Mucosa of descending colon (tissue), 3 donors: ENCODE results near the gene F12. TPM values are rescaled to one million over a fixed set of nuclear protein-coding genes. Genes with fewer than 3 reads are reported as not detected.

Experiments used
- ATAC-seq: fragments of 200-7000 bp; cut with Tn5 transposase; one replicate; pipeline ENCODE4 v1.9.1; 2020; ENCODE audit warnings: mild to moderate bottlenecking, moderate library complexity
- DNase-seq, 3 donors: peaks; one replicate each; pipeline ENCODE4 v3.0.0-alpha.2; 2020
- H3K36me3 ChIP-seq: fragments of 200-600 bp; one replicate; pipeline ENCODE4 v1.8.0; 2021; ENCODE audit warnings: low read depth, mild to moderate bottlenecking
- H3K4me1 ChIP-seq: fragments of 200-600 bp; one replicate; pipeline ENCODE4 v1.8.0; 2021; ENCODE audit warnings: low read depth, mild to moderate bottlenecking
- H3K4me3 ChIP-seq: fragments of 200-600 bp; one replicate; pipeline ENCODE4 v1.8.0; 2021; ENCODE audit warnings: mild to moderate bottlenecking
- H3K9me3 ChIP-seq: fragments of 200-600 bp; one replicate; pipeline ENCODE4 v1.8.0; 2021; ENCODE audit warnings: mild to moderate bottlenecking
- CTCF ChIP-seq: fragments of 200-600 bp; IDR thresholded peaks from one replicate; pipeline ENCODE4 v1.8.0; 2022; ENCODE audit warnings: antibody characterized with exemption, mild to moderate bottlenecking
- intact Hi-C, 2 donors: fragments of 100-400 bp; cut with DNase I in 1 of 2; cut with micrococcal nuclease in 1 of 2; formaldehyde crosslinking; loops; one replicate each; pipeline versions ENCODE4 v1.11.0 to v1.11.1; 2022; cut with DNase I, micrococcal nuclease
- total RNA-seq, 3 donors: library from RNA; stranded (reverse); fragmentation: NEBNext Ultra II Directional in 2 of 3; extraction: Animal tissue kit (Norgen Biotek cat#: 25700) in 2 of 3; gene quantifications; one replicate each; pipeline versions ENCODE4 v1.2.1 to v1.2.4, GENCODE V29; 2021 to 2023
- donor health status: DM: no; HTN: no; CAD: no; lungs with moderate emphysema.
- donor health status: DM: no; HTN: no; CAD: no.
- donor health status: DM: no; HTN: yes; CAD: no.

F12 gene
- total RNA-seq, 3 donors from 2014 or later, result 3.0 to 9.2 (median 7.0) TPM

GRCh38 chr5:177355868-177356168, 53.5 kb downstream of the F12 start:
- Histone ChIP-seq H3K9me3 (no peaks in the 10 kb centered on the region), H3K4me3 (no peak overlapping the region), H3K36me3 (peaks cover 5% of the 10 kb centered on the region), H3K4me1 (peaks cover 24% of the 10 kb centered on the region)
- TF ChIP-seq CTCF, result no peak
- ATAC-seq, result no peak
- intact Hi-C loops, result no loop called here
- DNase-seq, result no peak

GRCh38 chr5:177355162-177355867, 54.0 kb downstream of the F12 start:
- intact Hi-C loops, result no loop called here
- TF ChIP-seq CTCF, result no peak

GRCh38 chr5:177354711-177355110, 54.7 kb downstream of the F12 start:
- ATAC-seq (no peak), DNase-seq (no peak)
- Histone ChIP-seq H3K4me1 (peaks cover 35% of the 10 kb centered on the region), H3K36me3 (peaks cover 5% of the 10 kb centered on the region), H3K9me3 (no peaks in the 10 kb centered on the region), H3K4me3 (no peak overlapping the region)
- TF ChIP-seq CTCF, result no peak
- intact Hi-C loops, result no loop called here

More at GRCh38 chr5:177355162-177355867, 54.0 kb downstream of the F12 start:
- Histone ChIP-seq H3K4me1 (peaks cover 29% of the 10 kb centered on the region), H3K36me3 (peaks cover 5% of the 10 kb centered on the region), H3K9me3 (no peaks in the 10 kb centered on the region), H3K4me3 (no peak overlapping the region)
- no peak for ATAC-seq
- DNase-seq, result peak in 1 of 3 donors; percentile 14

GRCh38 chr5:177354256-177354655, 55.1 kb downstream of the F12 start:
- no peak for TF ChIP-seq CTCF
- Histone ChIP-seq H3K36me3 (peaks cover 5% of the 10 kb centered on the region), H3K9me3 (no peaks in the 10 kb centered on the region), H3K4me3 (no peak overlapping the region), H3K4me1 (peaks cover 40% of the 10 kb centered on the region)
- intact Hi-C loops, result no loop called here
- DNase-seq (no peak), ATAC-seq (no peak)

- no peaks in the 10 kb centered on the region for H3K9me3 ChIP-seq
- no peak for TF ChIP-seq CTCF
- no peak overlapping the region for H3K4me3 ChIP-seq
- ATAC-seq (no peak), DNase-seq (no peak)
- H3K36me3 ChIP-seq, result peaks cover 5% of the 10 kb centered on the region
- H3K4me1 ChIP-seq, result peaks cover 37% of the 10 kb centered on the region
- intact Hi-C loops, result no loop called here
Measured at GRCh38 chr5:177353093-177353492, 56.3 kb downstream of the F12 start.

Other genes with a start within 250 kb of the F12 start
- 10 to 100 TPM; 23.4 to 33.1 (median 29.5) TPM for gene RAB24, start 105.8 kb downstream of the F12 start, total RNA-seq
- 100 to 1,000 TPM; 149 to 277 (median 171) TPM for gene PRELID1, start 105.8 kb downstream of the F12 start, total RNA-seq
- gene MXD3, start 97.7 kb downstream of the F12 start, total RNA-seq, result 10 to 100 TPM; 10.3 to 19.4 (median 10.9) TPM
- gene LMAN2, start 57.9 kb downstream of the F12 start, total RNA-seq, result 100 to 1,000 TPM in 2 of 3 donors, 10 to 100 TPM in 1; 91.9 to 150 (median 139) TPM
- 10 to 100 TPM; 11.1 to 15.2 (median 11.7) TPM for gene RGS14, start 51.6 kb downstream of the F12 start, total RNA-seq
- gene SLC34A1, start 25.1 kb downstream of the F12 start, total RNA-seq, result not detected
- not detected for gene PFN3, start 8.9 kb downstream of the F12 start, total RNA-seq
- 10 to 100 TPM; 38.4 to 48.1 (median 46.7) TPM for gene GRK6, start 17.1 kb upstream of the F12 start, total RNA-seq
- 1 to 10 TPM; 1.1 to 1.2 (median 1.2) TPM for gene PRR7, start 37.2 kb upstream of the F12 start, total RNA-seq
- 10 to 100 TPM; 12.1 to 61.8 (median 17.2) TPM for gene DBN1, start 64.1 kb upstream of the F12 start, total RNA-seq
- gene PDLIM7, start 88.0 kb upstream of the F12 start, total RNA-seq, result 100 to 1,000 TPM in 1 of 3 donors, 10 to 100 TPM in 2; 12.9 to 333 (median 54.0) TPM
- 10 to 100 TPM in 1 of 3 donors, 1 to 10 TPM in 2; 3.7 to 10.3 (median 8.4) TPM for gene DOK3, start 100.3 kb upstream of the F12 start, total RNA-seq
- gene DDX41, start 107.4 kb upstream of the F12 start, total RNA-seq, result 10 to 100 TPM; 65.3 to 79.2 (median 79.0) TPM
- gene FAM193B, start 145.0 kb upstream of the F12 start, total RNA-seq, result 10 to 100 TPM; 57.7 to 83.9 (median 75.2) TPM
- 100 to 1,000 TPM; 105 to 195 (median 126) TPM for gene TMED9, start 182.6 kb upstream of the F12 start, total RNA-seq
- gene B4GALT7, start 190.6 kb upstream of the F12 start, total RNA-seq, result 10 to 100 TPM; 19.3 to 21.5 (median 19.4) TPM